Measurements from ENCODE around the gene ZNF444. TPM values are rescaled to one million over a fixed set of nuclear protein-coding genes. Genes with fewer than 3 reads are reported as not detected.

The ZNF444 gene
- total RNA-seq, 3 donors from 2014 or later: 28.2 to 48.3 (median 29.6) TPM

GRCh38 chr19:56142897-56143434, 1.9 kb downstream of the ZNF444 start:
- Histone ChIP-seq H3K4me3 (no peak overlapping the region), H3K9me3 (no peaks in the 10 kb centered on the region), H3K36me3 (ENCODE audit: low read depth) (peaks cover 5% of the 10 kb centered on the region), H3K4me1 (ENCODE audit: low read depth) (peaks cover 32% of the 10 kb centered on the region)
- ATAC-seq: no peak
- TF ChIP-seq CTCF (IDR thresholded peaks at IDR 0.05): no peak
- intact Hi-C loops (cut with DNase I, micrococcal nuclease): no loop called here
- no peak for DNase-seq

GRCh38 chr19:56144376-56144775, 3.3 kb downstream of the ZNF444 start:
- no peaks in the 10 kb centered on the region for H3K9me3 ChIP-seq
- H3K4me1 ChIP-seq (ENCODE audit: low read depth): peaks cover 22% of the 10 kb centered on the region
- no peak for ATAC-seq
- DNase-seq: no peak
- H3K4me3 ChIP-seq: no peak overlapping the region
- TF ChIP-seq CTCF (IDR thresholded peaks at IDR 0.05): no peak
- peaks cover 5% of the 10 kb centered on the region for H3K36me3 ChIP-seq (ENCODE audit: low read depth)
- intact Hi-C loops (cut with DNase I, micrococcal nuclease): no loop called here

- Histone ChIP-seq H3K4me1 (ENCODE audit: low read depth) (peaks cover 20% of the 10 kb centered on the region), H3K9me3 (no peaks in the 10 kb centered on the region), H3K4me3 (no peak overlapping the region), H3K36me3 (ENCODE audit: low read depth) (peaks cover 5% of the 10 kb centered on the region)
- intact Hi-C loops (cut with DNase I, micrococcal nuclease): no loop called here
- no peak for TF ChIP-seq CTCF (IDR thresholded peaks at IDR 0.05)
- ATAC-seq: no peak
- no peak for DNase-seq
These were observed 3.7 kb downstream of the ZNF444 start for GRCh38 chr19:56144831-56145230.

- DNase-seq (no peak), ATAC-seq (no peak)
- Histone ChIP-seq H3K9me3 (no peaks in the 10 kb centered on the region), H3K4me3 (no peak overlapping the region), H3K36me3 (ENCODE audit: low read depth) (peaks cover 3% of the 10 kb centered on the region), H3K4me1 (ENCODE audit: low read depth) (peaks cover 17% of the 10 kb centered on the region)
- TF ChIP-seq CTCF (IDR thresholded peaks at IDR 0.05): no peak
- intact Hi-C loops (cut with DNase I, micrococcal nuclease): no loop called here
These were observed 4.6 kb downstream of the ZNF444 start for GRCh38 chr19:56145698-56146097.

GRCh38 chr19:56146904-56147303, 5.8 kb downstream of the ZNF444 start:
- H3K36me3 ChIP-seq (ENCODE audit: low read depth): no peaks in the 10 kb centered on the region
- ATAC-seq: no peak
- DNase-seq: no peak
- intact Hi-C loops (cut with DNase I, micrococcal nuclease): no loop called here
- TF ChIP-seq CTCF (IDR thresholded peaks at IDR 0.05): no peak
- H3K4me3 ChIP-seq: no peak overlapping the region
- H3K9me3 ChIP-seq: no peaks in the 10 kb centered on the region
- peaks cover 13% of the 10 kb centered on the region for H3K4me1 ChIP-seq (ENCODE audit: low read depth)

GRCh38 chr19:56147307-56147706, 6.2 kb downstream of the ZNF444 start:
- H3K36me3 ChIP-seq (ENCODE audit: low read depth): no peaks in the 10 kb centered on the region
- H3K4me3 ChIP-seq: no peak overlapping the region
- DNase-seq: no peak
- intact Hi-C loops (cut with DNase I, micrococcal nuclease): no loop called here
- no peaks in the 10 kb centered on the region for H3K9me3 ChIP-seq
- no peak for TF ChIP-seq CTCF (IDR thresholded peaks at IDR 0.05)
- ATAC-seq: no peak
- H3K4me1 ChIP-seq (ENCODE audit: low read depth): peaks cover 9% of the 10 kb centered on the region
